HL-60 (cell line): Measurements from ENCODE around the gene CEP68.
A peak's percentile ranks its signal among the peaks of the same experiment; 100 is the strongest.
"Not testable (repeated sequence)": the region's sequence is repeated elsewhere in the genome, so short reads cannot be mapped to it uniquely, and the experiment has no call there.

ENCODE experiments used
- DNase-seq, 2 experiments: peaks; one replicate each; pipeline ENCODE4 v3.0.0-alpha.2; 2010 to 2020; ENCODE audit warnings: low read depth in 1 of 2, low spot score in 1 of 2
- H3K27ac ChIP-seq: fragments of 250-450 bp; sonication (Bioruptor Pico); replicated peaks from 2 replicates; pipeline ENCODE4 v1.5.1; 2020; ENCODE audit warnings: mild to moderate bottlenecking, moderate library complexity
- H3K27me3 ChIP-seq: fragments of 250-450 bp; sonication (Bioruptor Pico); 2 replicates; pipeline ENCODE4 v1.5.1; 2021; ENCODE audit warnings: mild to moderate bottlenecking, moderate library complexity; ENCODE audit not compliant: insufficient read depth, poor library complexity, severe bottlenecking
- H3K4me3 ChIP-seq: replicated peaks from 2 replicates; pipeline ENCODE4 v1.5.1; 2011; ENCODE audit warnings: mild to moderate bottlenecking, control low read depth, low read length; ENCODE audit not compliant: insufficient read depth
- CTCF ChIP-seq: IDR thresholded peaks from one replicate; pipeline ENCODE4 v1.5.1; 2011; ENCODE audit warnings: low read length, control low read depth, inconsistent platforms; ENCODE audit not compliant: insufficient read depth
- GABPA ChIP-seq: IDR thresholded peaks from 2 replicates; pipeline ENCODE4 v1.6.1; 2012; ENCODE audit warnings: low read depth
- POLR2AphosphoS5 ChIP-seq: IDR thresholded peaks from 2 replicates; pipeline ENCODE4 v1.6.1; 2012; ENCODE audit warnings: low read depth
- REST ChIP-seq: IDR thresholded peaks from 2 replicates; pipeline ENCODE4 v1.6.1; 2012; ENCODE audit warnings: low read depth; ENCODE audit not compliant: insufficient replicate concordance
- SPI1 ChIP-seq: IDR thresholded peaks from 2 replicates; pipeline ENCODE4 v1.6.1; 2012; ENCODE audit warnings: low read depth, mild to moderate bottlenecking, borderline replicate concordance

Gene CEP68

GRCh38 chr2:65129826-65130663 is 73.8 kb downstream of the CEP68 start, which contains the start of gene RAB1A:
Gene RAB1A (minus strand): TSS chr2:65130106. CDS start chr2:65129915, 191 bp downstream.
- Histone ChIP-seq H3K27ac (peak within 1 kb of the TSS; percentile 92), H3K27me3 (no peaks in the 10 kb centered on the region), H3K4me3 (peak within 1 kb of the TSS; percentile 99)
- DNase-seq, result peak; percentile 98 to 100
- TF ChIP-seq SPI1 (peak; percentile 63; the same call in 1 of the 2 replicates), REST (peak; percentile 14), GABPA (no peak), POLR2AphosphoS5 (peak; percentile 77)

- TF ChIP-seq SPI1, result peak; percentile 23; the same call in 1 of the 2 replicates
- TF ChIP-seq POLR2AphosphoS5, result no peak
- peak; percentile 8 for TF ChIP-seq REST
- peak in 1 of 2 experiments; percentile 68 for DNase-seq
- H3K4me3 ChIP-seq, result peak overlapping the region; percentile 56
- H3K27me3 ChIP-seq, result no peaks in the 10 kb centered on the region
- peak overlapping the region; percentile 92 for H3K27ac ChIP-seq
Observed at GRCh38 chr2:65130664-65131175, 74.5 kb downstream of the CEP68 start.

- H3K4me3 ChIP-seq, DNase-seq, H3K27me3 ChIP-seq, H3K27ac ChIP-seq: not testable (repeated sequence)
Observed at GRCh38 chr2:65132930-65133329, 76.7 kb downstream of the CEP68 start.

- no peaks in the 10 kb centered on the region for H3K27me3 ChIP-seq
- no peak overlapping the region for H3K27ac ChIP-seq
- no peak overlapping the region for H3K4me3 ChIP-seq
- TF ChIP-seq CTCF (no peak), POLR2AphosphoS5 (no peak), GABPA (no peak), SPI1 (no peak), REST (no peak)
- no peak for DNase-seq
Observed at GRCh38 chr2:65133626-65134025, 77.4 kb downstream of the CEP68 start.
